Measurements from ENCODE around the gene SLC19A1. TPM values are rescaled to one million over a fixed set of nuclear protein-coding genes. Genes with fewer than 3 reads are reported as not detected.

The SLC19A1 gene
- total RNA-seq, 1 experiment from 2014 or later: 25.0 TPM

DNA sequence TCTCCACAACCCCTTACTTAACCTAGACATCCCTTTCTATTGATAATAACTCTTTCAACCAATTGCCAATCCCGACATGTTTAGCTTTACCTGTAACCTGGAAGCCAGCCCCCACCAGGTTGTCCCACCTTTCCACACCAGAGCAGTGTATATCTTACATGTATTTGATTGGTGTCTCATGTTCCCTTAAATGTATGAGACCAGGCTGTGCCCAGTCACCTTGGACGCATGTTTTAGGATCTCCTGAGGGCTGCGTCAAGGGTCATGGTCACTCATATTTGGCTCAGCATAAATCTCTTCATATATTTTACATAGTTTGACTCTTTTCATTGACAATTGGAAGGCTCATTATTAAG is 5.3 kb upstream of the SLC19A1 start:
- ChIA-PET POLR2A (ENCODE audit: unreplicated experiment) (no interaction called here), CTCF (no interaction called here)
- no peaks in the 10 kb centered on the region for H3K27me3 ChIP-seq (ENCODE audit: insufficient read depth, low read depth)
- no peak overlapping the region for H3K4me3 ChIP-seq
- H4K20me1 ChIP-seq (ENCODE audit: insufficient read depth): no peaks in the 10 kb centered on the region
- no peaks in the 10 kb centered on the region for H3K36me3 ChIP-seq (ENCODE audit: low read depth)
- no peaks in the 10 kb centered on the region for H3F3A ChIP-seq (ENCODE audit: insufficient read depth, low read depth)
- H3K27ac ChIP-seq: no peak overlapping the region
- TF ChIP-seq EZH2 (IDR thresholded peaks at IDR 0.05; ENCODE audit: low read depth) (no peak), CTCF (conservative IDR thresholded peaks at IDR 0.05) (no peak)
- no peaks in the 10 kb centered on the region for H3K9me2 ChIP-seq (ENCODE audit: insufficient read depth)
- intact Hi-C loops (cut with micrococcal nuclease; ENCODE audit: unreplicated experiment): no loop called here
- H3K9me3 ChIP-seq (ENCODE audit: insufficient read depth, low read depth): no peaks in the 10 kb centered on the region
- H3K4me1 ChIP-seq (replicated peaks; ENCODE audit: insufficient read depth): peaks cover 11% of the 10 kb centered on the region
- DNase-seq: no peak
- H3K79me2 ChIP-seq (ENCODE audit: low read depth): no peaks in the 10 kb centered on the region
- no peak overlapping the region for H2AFZ ChIP-seq
- no TSS peak for BruUV-seq (replicated peaks)
- no peak overlapping the region for H3K4me2 ChIP-seq

DNA sequence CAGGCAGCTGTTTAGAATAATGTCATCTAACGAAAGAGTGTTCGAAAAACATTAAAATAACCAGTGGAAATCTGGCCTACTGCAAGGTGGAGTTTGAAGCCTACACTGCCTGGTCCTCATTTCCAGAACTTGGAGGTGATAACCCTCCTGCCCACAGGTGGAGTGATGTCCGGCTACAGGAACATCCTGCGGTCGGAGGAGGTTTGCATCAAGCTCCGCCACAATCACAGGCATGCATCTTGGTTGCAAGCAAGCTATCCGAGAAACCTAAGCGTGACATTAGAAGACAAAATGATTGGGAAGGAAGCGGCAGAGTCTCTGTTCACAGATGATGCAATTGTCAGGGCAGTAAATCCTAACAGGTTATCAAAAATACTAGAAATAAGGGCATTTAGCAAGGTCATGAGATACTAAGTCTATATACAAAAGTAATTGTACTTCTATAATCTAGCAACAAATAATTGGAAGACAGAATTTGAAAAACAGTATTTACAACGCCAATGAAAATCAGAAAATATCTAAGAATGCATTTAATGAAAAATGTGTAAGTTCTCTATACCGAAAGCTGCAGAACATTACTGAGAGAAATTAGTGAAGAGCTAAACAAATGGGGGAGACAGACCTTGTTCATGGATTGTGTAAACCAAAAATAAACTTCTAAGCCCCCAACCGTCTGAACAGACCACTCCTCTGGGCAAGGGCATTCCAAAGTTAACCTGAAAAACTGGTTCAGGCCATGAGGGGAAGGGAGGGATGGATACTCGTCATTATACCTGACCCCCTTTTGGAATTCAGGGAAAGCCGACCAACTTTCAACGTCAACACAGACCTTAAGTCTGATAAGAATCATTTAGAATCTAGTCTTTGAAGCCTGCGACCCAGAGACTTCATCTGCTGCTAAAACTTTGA is 4.7 kb upstream of the SLC19A1 start:
- Histone ChIP-seq H3K9me3 (ENCODE audit: insufficient read depth, low read depth) (no peaks in the 10 kb centered on the region), H3K27me3 (ENCODE audit: insufficient read depth, low read depth) (no peaks in the 10 kb centered on the region), H3K27ac (no peak overlapping the region), H3K36me3 (ENCODE audit: low read depth) (no peaks in the 10 kb centered on the region), H2AFZ (no peak overlapping the region), H4K20me1 (ENCODE audit: insufficient read depth) (no peaks in the 10 kb centered on the region), H3K4me3 (no peak overlapping the region), H3K4me1 (replicated peaks; ENCODE audit: insufficient read depth) (peaks cover 10% of the 10 kb centered on the region), H3K4me2 (no peak overlapping the region), H3F3A (ENCODE audit: insufficient read depth, low read depth) (no peaks in the 10 kb centered on the region), H3K79me2 (ENCODE audit: low read depth) (no peaks in the 10 kb centered on the region), H3K9me2 (ENCODE audit: insufficient read depth) (no peaks in the 10 kb centered on the region)
- no peak for TF ChIP-seq EZH2 (IDR thresholded peaks at IDR 0.05; ENCODE audit: low read depth)
- no peak for TF ChIP-seq CTCF (conservative IDR thresholded peaks at IDR 0.05)
- BruUV-seq (replicated peaks): no TSS peak
- no peak for DNase-seq
- ChIA-PET POLR2A (ENCODE audit: unreplicated experiment) (no interaction called here), CTCF (no interaction called here)
- intact Hi-C loops (cut with micrococcal nuclease; ENCODE audit: unreplicated experiment): no loop called here

- H3K9me3 ChIP-seq (ENCODE audit: insufficient read depth, low read depth): no peaks in the 10 kb centered on the region
- H4K20me1 ChIP-seq (ENCODE audit: insufficient read depth): no peaks in the 10 kb centered on the region
- H3K4me3 ChIP-seq: no peak overlapping the region
- no peak overlapping the region for H2AFZ ChIP-seq
- no peaks in the 10 kb centered on the region for H3K36me3 ChIP-seq (ENCODE audit: low read depth)
- no peaks in the 10 kb centered on the region for H3K27me3 ChIP-seq (ENCODE audit: insufficient read depth, low read depth)
- no peak overlapping the region for H3K27ac ChIP-seq
- TF ChIP-seq CTCF (conservative IDR thresholded peaks at IDR 0.05) (no peak), EZH2 (IDR thresholded peaks at IDR 0.05; ENCODE audit: low read depth) (no peak)
- no peak for DNase-seq
- BruUV-seq (replicated peaks): no TSS peak
- H3K4me2 ChIP-seq: no peak overlapping the region
- H3K9me2 ChIP-seq (ENCODE audit: insufficient read depth): no peaks in the 10 kb centered on the region
- ChIA-PET CTCF (no interaction called here), POLR2A (ENCODE audit: unreplicated experiment) (no interaction called here)
- intact Hi-C loops (cut with micrococcal nuclease; ENCODE audit: unreplicated experiment): no loop called here
- peaks cover 7% of the 10 kb centered on the region for H3K4me1 ChIP-seq (replicated peaks; ENCODE audit: insufficient read depth)
- H3F3A ChIP-seq (ENCODE audit: insufficient read depth, low read depth): no peaks in the 10 kb centered on the region
- H3K79me2 ChIP-seq (ENCODE audit: low read depth): peaks cover 8% of the 10 kb centered on the region
Observed at GRCh38 chr21:45545691-45546531, 3.7 kb upstream of the SLC19A1 start.

All from PC-9 (cell line).